OCI-LY7 (cell line): ENCODE results near the gene PPM1M. TPM values are rescaled to one million over a fixed set of nuclear protein-coding genes. Genes with fewer than 3 reads are reported as not detected.

Experiments
- BruUV-seq: library from RNA; stranded (reverse); fragments of 400-500 nt; replicated peaks from 2 replicates; lab custom pipeline; 2021; lab: Mats Ljungman, UMichigan
- CTCF ChIA-PET: fragments of 300-600 bp; sonication (Branson Sonifier 250); formaldehyde crosslinking; loops from one replicate; lab custom pipeline; 2022; ENCODE audit warnings: antibody characterized with exemption; ENCODE audit not compliant: unreplicated experiment; lab: Charles Lee
- POLR2A ChIA-PET: fragments of 300-600 bp; sonication (Branson Sonifier 250); formaldehyde crosslinking; loops from one replicate; lab custom pipeline; 2022; ENCODE audit warnings: antibody characterized with exemption; lab: Charles Lee
- DNase-seq: peaks from one replicate; pipeline ENCODE4 v3.0.0-alpha.2; 2015; ENCODE audit warnings: low spot score
- H2AFZ ChIP-seq: fragments of 200-600 bp; sonication (generic), shearing (Covaris generic); 2 replicates; pipeline ENCODE4 v1.6.1; 2014; ENCODE audit warnings: mild to moderate bottlenecking, antibody characterized with exemption, low read length, moderate library complexity
- H3K27ac ChIP-seq: fragments of 200-600 bp; sonication (generic); 2 replicates; pipeline ENCODE4 v1.5.1; 2014; ENCODE audit warnings: mixed run types, low read depth, mild to moderate bottlenecking, moderate library complexity, low read length, inconsistent platforms; ENCODE audit not compliant: poor library complexity, severe bottlenecking
- H3K36me3 ChIP-seq: fragments of 200-600 bp; sonication (generic); 2 replicates; pipeline ENCODE4 v1.6.1; 2014; ENCODE audit warnings: mild to moderate bottlenecking, antibody characterized with exemption, low read length, moderate library complexity, mixed read lengths; ENCODE audit not compliant: insufficient read depth
- H3K4me1 ChIP-seq: fragments of 200-600 bp; sonication (generic); 2 replicates; pipeline ENCODE4 v1.5.1; 2014; ENCODE audit warnings: mild to moderate bottlenecking, low read length; ENCODE audit not compliant: insufficient read depth, poor library complexity, severe bottlenecking
- H3K4me2 ChIP-seq: fragments of 200-600 bp; sonication (generic); 2 replicates; pipeline ENCODE4 v1.6.1; 2014; ENCODE audit warnings: mild to moderate bottlenecking, low read length
- H3K4me3 ChIP-seq: fragments of 200-600 bp; sonication (generic); 2 replicates; pipeline ENCODE4 v1.5.1; 2014; ENCODE audit warnings: mild to moderate bottlenecking, low read depth, low read length; ENCODE audit not compliant: poor library complexity, severe bottlenecking
- H3K79me2 ChIP-seq: fragments of 200-600 bp; sonication (generic); 2 replicates; pipeline ENCODE4 v1.6.1; 2016; ENCODE audit warnings: low read depth, mild to moderate bottlenecking, low read length, moderate library complexity, mixed read lengths; ENCODE audit not compliant: insufficient read depth
- H3K9me2 ChIP-seq: fragments of 200-600 bp; sonication (generic); 2 replicates; pipeline ENCODE4 v1.6.1; 2016; ENCODE audit warnings: mild to moderate bottlenecking, low read length, mixed read lengths; ENCODE audit not compliant: insufficient read depth
- H3K9me3 ChIP-seq: fragments of 200-600 bp; sonication (generic); 2 replicates; pipeline ENCODE4 v1.6.1; 2014; ENCODE audit warnings: mild to moderate bottlenecking, mixed run types, low read length, mixed read lengths
- H4K20me1 ChIP-seq: fragments of 200-600 bp; sonication (generic); 2 replicates; pipeline ENCODE4 v1.6.1; 2014; ENCODE audit warnings: mild to moderate bottlenecking, antibody characterized with exemption, low read length, moderate library complexity, mixed read lengths; ENCODE audit not compliant: insufficient read depth
- EZH2phosphoT487 ChIP-seq: fragments of 200-600 bp; sonication (generic); IDR thresholded peaks from 2 replicates; pipeline ENCODE4 v1.6.1; 2018; ENCODE audit warnings: low read depth, borderline replicate concordance, mild to moderate bottlenecking, mixed run types, antibody characterized with exemption, low read length, moderate library complexity, mixed read lengths
- intact Hi-C: fragments of 100-400 bp; cut with micrococcal nuclease; formaldehyde crosslinking; loops from one replicate; pipeline ENCODE4 v1.10.0; 2022; ENCODE audit not compliant: unreplicated experiment
- total RNA-seq, 2 experiments: library from RNA; depleted of rRNA in 1 of 2; stranded (reverse); fragments of >200 nt in 1 of 2; shearing (Covaris generic) in 1 of 2; gene quantifications; 2 replicates each; pipeline ENCODE4 v1.2.3, GENCODE V29; 2014 to 2022
- TF ChIP-seq, protein P1 (sequence below): fragments of 200-600 bp; sonication (generic); conservative IDR thresholded peaks from 2 replicates; pipeline ENCODE4 v1.5.1; 2014; ENCODE audit warnings: mild to moderate bottlenecking, antibody characterized with exemption, low read length, moderate library complexity, mixed read lengths

PPM1M gene
- total RNA-seq, 2 experiments from 2014 or later = 4.4 to 15.6 TPM

DNA sequence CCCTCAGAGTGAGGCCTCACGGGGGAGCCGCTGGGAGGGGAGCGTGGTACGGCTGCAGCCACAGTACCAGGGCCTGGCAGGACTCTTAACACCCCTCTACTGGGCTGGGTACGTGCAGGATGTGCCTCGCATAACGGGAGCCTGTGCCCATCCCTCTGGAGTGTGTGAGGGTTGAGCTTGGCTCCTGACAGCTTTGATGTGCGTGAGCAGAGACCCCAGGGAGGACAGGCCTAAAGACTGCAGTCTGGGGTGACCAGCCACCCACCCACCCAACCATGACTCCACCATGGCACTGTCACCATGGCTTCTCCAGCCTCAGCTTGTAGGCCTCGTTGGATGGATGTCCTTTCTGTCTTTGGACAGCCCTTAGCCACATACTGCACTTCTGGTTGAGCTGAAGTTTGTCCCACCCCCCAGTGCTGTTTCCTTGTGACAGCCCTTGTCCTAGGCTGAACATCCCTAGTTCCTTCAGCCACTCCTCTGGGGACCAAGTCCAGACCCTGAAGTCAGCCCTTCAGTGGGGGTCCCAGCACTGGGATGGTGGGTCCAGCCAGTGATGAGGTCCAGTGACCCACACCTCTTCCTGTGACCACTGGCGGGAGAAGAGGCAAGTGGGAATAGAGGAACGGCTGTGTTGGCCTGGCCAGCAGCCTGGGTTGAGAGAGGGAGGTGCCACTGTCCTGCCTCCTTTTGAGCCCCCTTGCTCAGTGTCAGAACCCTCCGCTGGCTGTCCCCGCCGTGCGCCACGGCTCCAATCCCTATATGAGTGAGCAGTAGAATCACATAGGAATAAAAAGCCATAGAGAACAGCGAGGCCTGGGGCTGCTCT, 48.1 kb downstream of the PPM1M start:
- no peak overlapping the region for H3K27ac ChIP-seq
- intact Hi-C loops = no loop called here
- ChIA-PET POLR2A (interaction anchor here (0.9 kb wide), 1 partner anchor 41 kb away, joined by 3 read pairs; no protein-coding TSS in a partner anchor), CTCF (interaction anchor here (0.8 kb wide), 1 partner anchor 91 kb away, joined by 3 read pairs; no protein-coding TSS in a partner anchor)
- peaks cover 8% of the 10 kb centered on the region; the same call in 1 of the 2 replicates for H3K36me3 ChIP-seq
- H3K9me2 ChIP-seq = no peaks in the 10 kb centered on the region
- peaks cover 2% of the 10 kb centered on the region; the same call in 1 of the 2 replicates for H3K79me2 ChIP-seq
- no peak overlapping the region for H3K4me2 ChIP-seq
- no TSS peak for BruUV-seq
- no peak for TF ChIP-seq EZH2phosphoT487
- TF ChIP-seq, protein P1, sequence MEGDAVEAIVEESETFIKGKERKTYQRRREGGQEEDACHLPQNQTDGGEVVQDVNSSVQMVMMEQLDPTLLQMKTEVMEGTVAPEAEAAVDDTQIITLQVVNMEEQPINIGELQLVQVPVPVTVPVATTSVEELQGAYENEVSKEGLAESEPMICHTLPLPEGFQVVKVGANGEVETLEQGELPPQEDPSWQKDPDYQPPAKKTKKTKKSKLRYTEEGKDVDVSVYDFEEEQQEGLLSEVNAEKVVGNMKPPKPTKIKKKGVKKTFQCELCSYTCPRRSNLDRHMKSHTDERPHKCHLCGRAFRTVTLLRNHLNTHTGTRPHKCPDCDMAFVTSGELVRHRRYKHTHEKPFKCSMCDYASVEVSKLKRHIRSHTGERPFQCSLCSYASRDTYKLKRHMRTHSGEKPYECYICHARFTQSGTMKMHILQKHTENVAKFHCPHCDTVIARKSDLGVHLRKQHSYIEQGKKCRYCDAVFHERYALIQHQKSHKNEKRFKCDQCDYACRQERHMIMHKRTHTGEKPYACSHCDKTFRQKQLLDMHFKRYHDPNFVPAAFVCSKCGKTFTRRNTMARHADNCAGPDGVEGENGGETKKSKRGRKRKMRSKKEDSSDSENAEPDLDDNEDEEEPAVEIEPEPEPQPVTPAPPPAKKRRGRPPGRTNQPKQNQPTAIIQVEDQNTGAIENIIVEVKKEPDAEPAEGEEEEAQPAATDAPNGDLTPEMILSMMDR = no peak
- no peak overlapping the region for H3K4me3 ChIP-seq
- peaks cover 10% of the 10 kb centered on the region for H3K4me1 ChIP-seq
- no peaks in the 10 kb centered on the region for H4K20me1 ChIP-seq
- DNase-seq = no peak
- no peaks in the 10 kb centered on the region for H3K9me3 ChIP-seq
- no peak overlapping the region for H2AFZ ChIP-seq

DNA sequence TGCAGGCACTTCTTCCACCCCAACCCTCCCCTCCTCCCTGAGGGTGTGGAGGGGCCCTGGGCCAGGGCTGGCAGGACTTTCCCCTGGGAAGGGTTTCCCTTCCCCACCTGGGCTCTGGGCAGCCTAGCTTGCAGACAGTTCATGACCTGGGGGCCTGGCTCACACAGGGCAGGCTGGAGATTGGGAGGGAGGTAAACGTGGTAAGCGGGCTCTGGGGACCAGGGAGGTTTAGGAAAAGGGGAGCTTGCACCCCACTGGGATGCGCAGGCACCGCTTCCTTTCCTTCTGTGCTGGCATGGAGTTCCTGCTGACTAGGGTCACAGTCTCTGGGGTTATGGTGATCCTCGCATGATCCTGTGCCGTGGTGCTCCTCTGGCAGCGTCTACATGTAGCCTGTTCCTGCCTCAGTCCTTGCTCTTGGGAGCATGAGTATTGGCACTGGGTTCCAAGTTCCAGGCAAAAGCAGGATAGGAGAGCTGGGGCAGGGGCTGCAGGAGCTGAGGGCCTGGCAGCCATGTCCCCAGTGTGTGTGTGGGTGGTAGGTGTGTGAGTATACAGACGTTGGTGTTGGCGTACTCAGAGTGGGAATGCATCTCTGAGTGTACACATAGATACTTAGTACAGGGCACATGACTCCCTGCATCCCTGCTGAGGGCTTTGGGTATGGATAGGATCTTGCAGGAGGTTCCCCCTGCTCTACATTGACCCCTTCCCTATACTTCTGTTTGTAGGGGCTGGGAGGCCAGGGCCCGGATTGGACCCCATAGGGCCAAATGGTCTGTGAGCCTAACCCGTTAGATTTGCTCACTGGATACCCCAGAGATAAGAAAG, 49.0 kb downstream of the PPM1M start:
- Histone ChIP-seq H4K20me1 (no peaks in the 10 kb centered on the region), H3K4me1 (peaks cover 5% of the 10 kb centered on the region), H3K9me3 (no peaks in the 10 kb centered on the region), H3K4me3 (no peak overlapping the region), H2AFZ (no peak overlapping the region), H3K79me2 (no peaks in the 10 kb centered on the region), H3K27ac (no peak overlapping the region), H3K4me2 (no peak overlapping the region), H3K9me2 (no peaks in the 10 kb centered on the region), H3K36me3 (peaks cover 8% of the 10 kb centered on the region; the same call in 1 of the 2 replicates)
- intact Hi-C loops = no loop called here
- BruUV-seq = no TSS peak
- TF ChIP-seq EZH2phosphoT487 = no peak
- TF ChIP-seq, protein P1 = no peak
- CTCF ChIA-PET = no interaction called here
- DNase-seq = no peak
- POLR2A ChIA-PET = interaction anchor here (0.9 kb wide), 1 partner anchor 42 kb away, joined by 3 read pairs; no protein-coding TSS in a partner anchor
